ENCODE results near the gene NCOA7.

GRCh38 chr6:125918230-125918629 is 127.5 kb downstream of the NCOA7 start:
- TF ChIP-seq ZNF274 (IDR thresholded peaks at IDR 0.05; ENCODE audit: low read depth, low read length) (no peak), POLR2A (IDR thresholded peaks at IDR 0.05; ENCODE audit: borderline replicate concordance, extremely low read depth, insufficient read depth, insufficient read length) (no peak), CTCF (IDR thresholded peaks at IDR 0.05 in 2 of 3, conservative IDR thresholded peaks at IDR 0.05 in 1 of 3; ENCODE audit: borderline replicate concordance in 1 of 3, insufficient read depth in 1 of 3, low read depth in 2 of 3, low read length in 2 of 3) (no peak)
